Transverse colon (tissue), 4 donors: ENCODE data around the gene TPPP3. TPM values are rescaled to one million over a fixed set of nuclear protein-coding genes. Genes with fewer than 3 reads are reported as not detected.
A peak's percentile ranks its signal among the peaks of the same experiment; 100 is the strongest.

ENCODE experiments used
- DNase-seq: peaks from one replicate; pipeline ENCODE4 v3.0.0-alpha.2; 2019
- H3K27ac ChIP-seq, 4 donors: fragments of 200-600 bp; sonication (generic); 2 replicates each; pipeline ENCODE4 v1.5.1; 2016 to 2018; ENCODE audit warnings: inconsistent platforms in 4 of 4
- H3K27me3 ChIP-seq: fragments of 200-600 bp; sonication (generic); 2 replicates; pipeline ENCODE4 v1.5.1; 2017; ENCODE audit warnings: inconsistent platforms
- H3K36me3 ChIP-seq, 4 donors: fragments of 200-600 bp; sonication (generic); 2 replicates each; pipeline ENCODE4 v1.5.1; 2017 to 2019; ENCODE audit warnings: inconsistent platforms in 4 of 4
- H3K4me1 ChIP-seq, 4 donors: fragments of 200-600 bp; sonication (generic); 2 replicates each; pipeline ENCODE4 v1.5.1; 2017 to 2020; ENCODE audit warnings: inconsistent platforms in 4 of 4
- H3K4me3 ChIP-seq, 4 donors: fragments of 200-600 bp; sonication (generic); 1 replicate in 1 of 4; 2 replicates in 3 of 4; pipeline versions ENCODE4 v1.5.1 to v1.6.1; 2017 to 2019; ENCODE audit warnings: inconsistent platforms in 4 of 4
- H3K9me3 ChIP-seq, 2 donors: fragments of 200-600 bp; sonication (generic); 2 replicates each; pipeline ENCODE4 v1.5.1; 2017 to 2019; ENCODE audit warnings: inconsistent platforms in 2 of 2
- EP300 ChIP-seq: sonication (generic); formaldehyde crosslinking; IDR thresholded peaks from one replicate; pipeline ENCODE4 v1.6.1; 2017; ENCODE audit warnings: antibody characterized with exemption, low read depth
- POLR2A ChIP-seq: fragments of 450-650 bp; IDR thresholded peaks from one replicate; pipeline ENCODE4 v1.6.1; 2016; ENCODE audit warnings: antibody characterized with exemption, mild to moderate bottlenecking, moderate library complexity
- POLR2AphosphoS5 ChIP-seq, 3 donors: sonication (generic); formaldehyde crosslinking; IDR thresholded peaks; one replicate each; pipeline ENCODE4 v1.6.1; 2016; ENCODE audit warnings: antibody characterized with exemption in 3 of 3
- WGBS, 2 donors: methylation state at CpG; one replicate each; pipeline ENCODE4 v1.1.5; 2018; ENCODE audit warnings: low coverage in 1 of 2; 5-methylcytosine and 5-hydroxymethylcytosine counted together
- in situ Hi-C, 4 donors: fragments of 200-750 bp; cut with MboI; loops; one replicate each; pipeline versions ENCODE4 v1.15.0 to v1.15.1; 2017; ENCODE audit warnings: low sequenced_read_pairs in 3 of 4, low pct_ligation_motif_present in 1 of 4, low pct_unique_long_range_greater_than_20kb in 1 of 4
- intact Hi-C: fragments of 100-400 bp; cut with DNase I; formaldehyde crosslinking; loops from one replicate; pipeline ENCODE4 v1.15.1; 2023; ENCODE audit warnings: low total_unique reads
- total RNA-seq, 4 donors: library from RNA; depleted of rRNA; stranded (reverse); fragments of >200 nt; gene quantifications; one replicate each; pipeline ENCODE4 v1.1.0, GENCODE V29; 2016
- TF ChIP-seq, protein P1 (sequence below), 5 experiments: fragments of 200-600 bp in 3 of 5; fragments of 450-650 bp in 2 of 5; sonication (generic) in 3 of 5; IDR thresholded peaks; 1 replicate in 2 of 5; 2 replicates in 3 of 5; pipeline ENCODE4 v1.5.1; 2016 to 2017; ENCODE audit warnings: antibody characterized with exemption in 5 of 5, inconsistent platforms in 3 of 5, mild to moderate bottlenecking in 2 of 5, moderate library complexity in 1 of 5

The TPPP3 gene
- 10 to 100 TPM in 1 of 4 donors, 1 to 10 TPM in 2, not detected in 1; 3.5 to 20.9 (median 5.7) TPM for total RNA-seq

- Histone ChIP-seq H3K4me1 (peaks cover 32 to 64% (median 46%) of the 10 kb centered on the region in 4 donors), H3K27ac (peak within 1 kb of the TSS; percentile 64 to 77 (median 74)), H3K4me3 (peak within 1 kb of the TSS in 3 of 4 donors; percentile 11 to 40 (median 31)), H3K9me3 (no peaks in the 10 kb centered on the region), H3K36me3 (no peaks in the 10 kb centered on the region), H3K27me3 (no peaks in the 10 kb centered on the region)
- peak; percentile 90 for DNase-seq
- intact Hi-C loops = no loop called here
- in situ Hi-C loops = loop anchor here in 2 of 4 donors (25.0 kb wide), 2 partner anchors 106 to 431 kb away; partner anchors contain the start of genes CES3 (in 1 of the 2) and PLEKHG4 (in 1 of the 2)
- WGBS, 2 donors = 9% methylated on average over 41 of the region's 56 CpGs; no CpG with 5 or more reads in 1 of the 2 donors
- TF ChIP-seq, protein P1, sequence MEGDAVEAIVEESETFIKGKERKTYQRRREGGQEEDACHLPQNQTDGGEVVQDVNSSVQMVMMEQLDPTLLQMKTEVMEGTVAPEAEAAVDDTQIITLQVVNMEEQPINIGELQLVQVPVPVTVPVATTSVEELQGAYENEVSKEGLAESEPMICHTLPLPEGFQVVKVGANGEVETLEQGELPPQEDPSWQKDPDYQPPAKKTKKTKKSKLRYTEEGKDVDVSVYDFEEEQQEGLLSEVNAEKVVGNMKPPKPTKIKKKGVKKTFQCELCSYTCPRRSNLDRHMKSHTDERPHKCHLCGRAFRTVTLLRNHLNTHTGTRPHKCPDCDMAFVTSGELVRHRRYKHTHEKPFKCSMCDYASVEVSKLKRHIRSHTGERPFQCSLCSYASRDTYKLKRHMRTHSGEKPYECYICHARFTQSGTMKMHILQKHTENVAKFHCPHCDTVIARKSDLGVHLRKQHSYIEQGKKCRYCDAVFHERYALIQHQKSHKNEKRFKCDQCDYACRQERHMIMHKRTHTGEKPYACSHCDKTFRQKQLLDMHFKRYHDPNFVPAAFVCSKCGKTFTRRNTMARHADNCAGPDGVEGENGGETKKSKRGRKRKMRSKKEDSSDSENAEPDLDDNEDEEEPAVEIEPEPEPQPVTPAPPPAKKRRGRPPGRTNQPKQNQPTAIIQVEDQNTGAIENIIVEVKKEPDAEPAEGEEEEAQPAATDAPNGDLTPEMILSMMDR (IDR thresholded peaks at IDR 0.05) = peak; percentile 69 to 91 (median 80)
- TF ChIP-seq EP300 (peak; percentile 36), POLR2A (peak; percentile 10), POLR2AphosphoS5 (IDR thresholded peaks at IDR 0.05) (peak; percentile 47 to 72 (median 67))
Observed at GRCh38 chr16:67393111-67393787, at the start of gene TPPP3. Gene TPPP3, minus strand, starts transcription at chr16:67393498. Its CDS starts 2,387 bp downstream, at chr16:67391111.

GRCh38 chr16:67442581-67443255 is 49.4 kb upstream of the TPPP3 start:
- Histone ChIP-seq H3K36me3 (peaks cover 0 to 14% (median under 1%) of the 10 kb centered on the region in 4 donors), H3K4me1 (peaks cover 65 to 75% (median 71%) of the 10 kb centered on the region in 4 donors), H3K27me3 (no peaks in the 10 kb centered on the region), H3K9me3 (no peaks in the 10 kb centered on the region), H3K4me3 (no peak overlapping the region), H3K27ac (peak overlapping the region; percentile 83 to 90 (median 86))
- TF ChIP-seq POLR2A = no peak
- no peak for TF ChIP-seq POLR2AphosphoS5 (IDR thresholded peaks at IDR 0.05)
- TF ChIP-seq, protein P1 (IDR thresholded peaks at IDR 0.05) = no peak
- no peak for TF ChIP-seq EP300
- 78 to 80% methylated on average over 3 to 13 of the region's 13 CpGs for WGBS, 2 donors
- in situ Hi-C loops (no loop called here), intact Hi-C loops (no loop called here)
- no peak for DNase-seq

- no peaks in the 10 kb centered on the region for H3K9me3 ChIP-seq
- H3K27ac ChIP-seq = peak overlapping the region; percentile 83 to 90 (median 86)
- DNase-seq = no peak
- H3K36me3 ChIP-seq = peaks cover 0 to 19% (median 2%) of the 10 kb centered on the region in 4 donors
- H3K27me3 ChIP-seq = no peaks in the 10 kb centered on the region
- H3K4me3 ChIP-seq = no peak overlapping the region
- intact Hi-C loops (no loop called here), in situ Hi-C loops (no loop called here)
- 20 to 64% methylated on average over 1 to 5 of the region's 5 CpGs for WGBS, 2 donors
- TF ChIP-seq EP300 (no peak), POLR2AphosphoS5 (IDR thresholded peaks at IDR 0.05) (no peak)
- peaks cover 59 to 67% (median 63%) of the 10 kb centered on the region in 4 donors for H3K4me1 ChIP-seq
Observed at GRCh38 chr16:67441907-67442306, 48.6 kb upstream of the TPPP3 start.

GRCh38 chr16:67441271-67441753 is 48.0 kb upstream of the TPPP3 start:
- 51 to 58% methylated on average over 3 to 13 of the region's 17 CpGs for WGBS, 2 donors
- peaks cover 53 to 61% (median 57%) of the 10 kb centered on the region in 4 donors for H3K4me1 ChIP-seq
- in situ Hi-C loops = no loop called here
- intact Hi-C loops = no loop called here
- DNase-seq = peak; percentile 95
- peaks cover 0 to 22% (median 2%) of the 10 kb centered on the region in 4 donors for H3K36me3 ChIP-seq
- no peaks in the 10 kb centered on the region for H3K9me3 ChIP-seq
- peak overlapping the region; percentile 86 to 90 (median 86) for H3K27ac ChIP-seq
- H3K4me3 ChIP-seq = no peak overlapping the region
- no peaks in the 10 kb centered on the region for H3K27me3 ChIP-seq
- TF ChIP-seq, protein P1 (IDR thresholded peaks at IDR 0.05) = no peak
- TF ChIP-seq POLR2A = peak; percentile 67
- TF ChIP-seq EP300 = peak; percentile 96
- peak; percentile 78 to 92 (median 91) for TF ChIP-seq POLR2AphosphoS5 (IDR thresholded peaks at IDR 0.05)
